Measurements from ENCODE around the gene CFAP70. TPM values are rescaled to one million over a fixed set of nuclear protein-coding genes. Genes with fewer than 3 reads are reported as not detected.

CFAP70 gene
- 1.4 and 2.1 TPM in 2 replicates for total RNA-seq

DNA sequence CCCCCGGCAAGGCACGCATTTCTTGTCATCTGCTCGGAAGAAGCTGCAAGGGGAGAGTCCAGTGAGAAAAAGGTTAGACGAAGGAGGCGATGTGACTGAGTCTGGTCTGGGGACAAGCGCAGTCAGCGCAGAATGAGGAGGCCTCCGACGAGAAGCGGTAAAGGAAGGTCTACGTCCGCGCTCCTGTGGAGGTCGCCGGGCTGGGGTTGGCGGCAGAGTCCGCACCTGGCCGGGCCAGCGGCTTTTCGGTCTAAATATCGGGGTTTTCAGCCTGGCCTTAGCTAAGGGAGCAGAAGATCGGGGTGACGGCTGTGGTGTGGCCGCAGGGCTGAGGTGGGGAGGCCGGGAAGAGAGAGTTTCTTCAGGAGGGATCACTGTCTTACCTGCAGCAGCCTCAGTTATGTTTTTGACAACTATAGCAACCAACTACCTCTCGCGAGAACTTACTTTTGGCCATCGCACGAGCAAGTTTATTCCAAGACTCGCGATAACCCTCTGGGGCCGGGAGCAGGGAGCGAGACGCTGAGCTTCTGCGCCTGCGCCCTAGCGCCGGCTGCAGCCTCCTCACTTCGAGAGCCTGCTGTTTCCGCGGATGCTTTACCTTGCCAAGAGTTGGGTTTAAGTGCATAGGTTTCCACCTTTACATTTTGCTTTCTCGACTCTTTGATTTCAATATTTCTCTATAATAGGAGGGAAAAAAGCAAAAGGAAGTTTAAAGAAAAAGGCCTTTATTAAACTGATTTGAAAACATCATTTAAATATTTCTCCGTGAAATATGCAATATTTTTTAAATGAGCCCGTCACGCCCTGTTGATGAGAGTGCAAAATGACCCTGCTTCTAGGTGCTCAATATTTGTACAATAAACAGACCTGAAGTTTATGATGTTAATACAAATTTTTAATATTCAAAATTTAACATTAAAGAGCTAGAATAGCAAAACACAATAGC, at the start of gene CFAP70:
CFAP70 (minus strand) TSS at position 534 of the 949 bp plus-strand sequence. CDS start 4,068 bp downstream, outside the sequence.

DNA sequence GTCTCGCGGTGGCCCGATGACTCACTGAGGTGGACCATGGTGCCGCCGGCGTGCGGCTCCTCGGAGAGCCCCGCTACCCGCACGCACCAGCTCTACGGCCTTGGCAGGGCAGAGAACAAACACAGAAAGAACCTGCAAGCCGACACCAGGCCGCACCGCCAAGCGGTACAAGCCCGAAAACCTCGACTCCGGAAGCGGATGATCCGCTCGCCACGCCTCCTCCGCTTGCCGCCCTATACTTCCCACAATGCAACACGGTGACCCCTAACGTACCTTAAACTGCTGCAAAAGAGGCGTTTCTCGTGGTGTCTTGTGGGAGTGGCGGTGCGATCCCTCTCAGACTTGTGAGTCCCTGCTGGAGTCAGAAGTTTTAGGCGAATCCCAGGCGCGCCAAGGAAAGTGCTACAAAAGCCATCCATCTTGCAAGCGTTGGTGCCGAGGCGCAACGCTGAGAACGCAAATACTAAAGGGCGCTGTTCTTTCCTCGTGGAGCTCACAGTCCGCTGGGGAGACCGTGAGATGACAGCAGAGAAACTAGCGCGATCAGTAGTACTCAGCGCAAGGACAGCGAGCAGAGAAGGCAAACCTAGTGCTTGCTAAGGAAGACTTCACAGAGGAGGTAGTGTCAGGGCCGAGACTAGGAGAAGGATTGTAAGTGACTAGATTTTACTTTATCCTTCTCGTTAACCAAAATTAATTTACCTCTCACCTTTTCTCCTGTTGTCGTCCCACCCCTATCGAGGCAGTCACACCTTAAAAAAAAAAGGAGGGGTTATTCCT, 106.0 kb downstream of the CFAP70 start, which contains the start of gene MRPS16:
MRPS16 (minus strand) TSS at position 200 of the 780 bp plus-strand sequence; CDS start at position 38, 162 bp downstream.

DNA sequence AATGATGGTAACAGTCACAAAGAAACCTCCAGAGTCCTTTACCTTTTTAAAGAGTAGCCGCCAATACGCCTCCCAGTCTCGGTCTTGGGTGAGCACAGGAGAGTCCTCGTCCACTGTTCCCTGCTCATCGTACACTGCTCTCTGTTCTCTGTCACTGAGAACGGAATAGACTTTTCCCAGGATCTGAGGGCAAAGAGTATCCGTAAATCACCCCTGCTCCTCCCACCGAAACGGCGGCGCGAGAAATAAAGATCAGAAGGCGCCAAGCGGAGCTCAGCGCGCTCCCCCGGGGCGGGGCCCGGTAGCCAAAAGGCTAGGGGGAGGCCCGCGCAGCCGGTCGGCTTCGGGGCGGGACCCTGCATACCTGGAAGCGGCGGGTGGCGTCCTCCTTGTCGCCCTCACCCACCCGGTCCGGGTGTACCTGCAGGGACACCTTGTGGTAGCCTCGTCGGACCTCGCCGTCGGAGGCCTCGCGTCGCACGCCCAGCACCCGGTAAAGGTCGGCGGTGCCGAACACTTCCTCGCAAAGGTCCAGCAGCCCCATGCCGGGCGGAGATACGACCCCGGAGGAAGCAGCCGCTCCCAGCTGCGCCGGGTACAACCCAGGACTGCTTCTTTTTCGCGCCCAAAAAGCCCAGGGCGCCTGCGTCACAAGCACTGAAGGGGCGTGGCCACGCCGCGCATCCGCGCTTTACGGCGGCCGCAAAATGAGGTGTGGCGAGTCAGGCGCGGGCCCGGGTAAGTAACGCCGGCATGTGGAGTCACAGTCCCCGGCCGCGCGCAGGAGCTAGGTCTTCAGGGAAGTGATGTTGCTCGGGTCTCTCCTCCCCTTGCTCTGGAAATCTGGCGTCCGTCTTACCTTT, 111.8 kb downstream of the CFAP70 start, which contains the start of gene DNAJC9:
DNAJC9 (minus strand) TSS at position 610 of the 863 bp plus-strand sequence; CDS start at position 544, 66 bp downstream.

Other genes starting within 250 kb of the CFAP70 start
- 1.5 and 1.6 TPM in 2 replicates for gene NUDT13, start 248.4 kb downstream of the CFAP70 start, total RNA-seq
- gene ECD, start 190.9 kb downstream of the CFAP70 start, total RNA-seq, result 16.7 and 18.1 TPM in 2 replicates
- 27.9 and 44.2 TPM in 2 replicates for gene FAM149B1, start 190.7 kb downstream of the CFAP70 start, total RNA-seq
- gene DNAJC9, start 111.6 kb downstream of the CFAP70 start, total RNA-seq, result 13.9 and 15.6 TPM in 2 replicates
- gene MRPS16, start 106.2 kb downstream of the CFAP70 start, total RNA-seq, result 51.9 and 52.3 TPM in 2 replicates
- 115 and 135 TPM in 2 replicates for gene ANXA7, start 55.2 kb upstream of the CFAP70 start, total RNA-seq
- 1.1 and 1.4 TPM in 2 replicates for gene MSS51, start 74.7 kb upstream of the CFAP70 start, total RNA-seq
- 22.8 and 27.6 TPM in 2 replicates for gene PPP3CB, start 137.2 kb upstream of the CFAP70 start, total RNA-seq
- gene USP54, start 232.5 kb upstream of the CFAP70 start, total RNA-seq, result 4.4 and 7.8 TPM in 2 replicates

Measured in bronchial smooth muscle cell (primary cell).